Hepatocyte (in vitro differentiated cells): ENCODE results near the gene ASB8.

Experiments
- CTCF ChIP-seq: fragments of 200-600 bp; sonication (generic); IDR thresholded peaks from 2 replicates; pipeline ENCODE4 v1.5.1; 2016; ENCODE audit warnings: antibody characterized with exemption, mild to moderate bottlenecking; ENCODE audit not compliant: poor library complexity
- EZH2 ChIP-seq: fragments of 200-600 bp; sonication (generic); IDR thresholded peaks from 2 replicates; pipeline ENCODE4 v1.6.1; 2016; ENCODE audit warnings: antibody characterized with exemption, mild to moderate bottlenecking, borderline replicate concordance
- EZH2phosphoT487 ChIP-seq: fragments of 200-600 bp; sonication (generic); IDR thresholded peaks from one replicate; pipeline ENCODE4 v1.6.1; 2018; ENCODE audit warnings: antibody characterized with exemption, mild to moderate bottlenecking, low read depth, moderate library complexity; ENCODE audit not compliant: unreplicated experiment, severe bottlenecking

GRCh38 chr12:48183876-48184548 lies 26.7 kb upstream of the ASB8 start:
- TF ChIP-seq CTCF (no peak), EZH2 (no peak), EZH2phosphoT487 (no peak)
